Measurements from ENCODE around the gene PADI1.

Gene PADI1

GRCh38 chr1:17184822-17185484 lies 20.0 kb upstream of the PADI1 start:
- no peaks in the 10 kb centered on the region for H3K27me3 ChIP-seq (ENCODE audit: control insufficient read depth, insufficient read depth, low read length)
- TF ChIP-seq CTCF (IDR thresholded peaks at IDR 0.05): no peak

GRCh38 chr1:17185485-17185860 lies 19.5 kb upstream of the PADI1 start:
- TF ChIP-seq CTCF (IDR thresholded peaks at IDR 0.05): no peak
- Histone ChIP-seq H3K27ac (no peak overlapping the region), H2AFZ (no peak overlapping the region), H3K9ac (no peak overlapping the region), H3K36me3 (ENCODE audit: control insufficient read depth, insufficient read depth, low read length) (no peaks in the 10 kb centered on the region), H3K9me3 (ENCODE audit: control insufficient read depth, low read length) (no peaks in the 10 kb centered on the region), H3K79me2 (no peaks in the 10 kb centered on the region), H3K4me3 (ENCODE audit: low read depth, low read length) (no peak overlapping the region), H3K27me3 (ENCODE audit: control insufficient read depth, insufficient read depth, low read length) (no peaks in the 10 kb centered on the region), H3K4me2 (ENCODE audit: low read length) (no peak overlapping the region), H3K4me1 (no peaks in the 10 kb centered on the region)

More at GRCh38 chr1:17184822-17185484, 20.0 kb upstream of the PADI1 start:
- H3K4me1 ChIP-seq: no peaks in the 10 kb centered on the region
- no peak overlapping the region for H3K27ac ChIP-seq
- H3K36me3 ChIP-seq (ENCODE audit: control insufficient read depth, insufficient read depth, low read length): no peaks in the 10 kb centered on the region
- no peak overlapping the region for H2AFZ ChIP-seq
- H3K9me3 ChIP-seq (ENCODE audit: control insufficient read depth, low read length): no peaks in the 10 kb centered on the region
- no peak overlapping the region for H3K4me2 ChIP-seq (ENCODE audit: low read length)
- no peak overlapping the region for H3K4me3 ChIP-seq (ENCODE audit: low read depth, low read length)
- no peaks in the 10 kb centered on the region for H3K79me2 ChIP-seq
- no peak overlapping the region for H3K9ac ChIP-seq

GRCh38 chr1:17186216-17186909 lies 18.6 kb upstream of the PADI1 start:
- Histone ChIP-seq H2AFZ (no peak overlapping the region), H3K4me2 (ENCODE audit: low read length) (no peak overlapping the region), H3K36me3 (ENCODE audit: control insufficient read depth, insufficient read depth, low read length) (no peaks in the 10 kb centered on the region), H3K4me3 (ENCODE audit: low read depth, low read length) (no peak overlapping the region), H3K4me1 (no peaks in the 10 kb centered on the region), H3K79me2 (no peaks in the 10 kb centered on the region), H3K27me3 (ENCODE audit: control insufficient read depth, insufficient read depth, low read length) (no peaks in the 10 kb centered on the region), H3K9me3 (ENCODE audit: control insufficient read depth, low read length) (no peaks in the 10 kb centered on the region), H3K27ac (no peak overlapping the region), H3K9ac (no peak overlapping the region)
- TF ChIP-seq CTCF (IDR thresholded peaks at IDR 0.05): no peak

- Histone ChIP-seq H3K79me2 (no peaks in the 10 kb centered on the region), H3K27me3 (ENCODE audit: control insufficient read depth, insufficient read depth, low read length) (no peaks in the 10 kb centered on the region), H2AFZ (no peak overlapping the region), H3K4me2 (ENCODE audit: low read length) (no peak overlapping the region), H3K4me1 (no peaks in the 10 kb centered on the region), H3K9ac (no peak overlapping the region), H3K4me3 (ENCODE audit: low read depth, low read length) (no peak overlapping the region), H3K36me3 (ENCODE audit: control insufficient read depth, insufficient read depth, low read length) (no peaks in the 10 kb centered on the region), H3K27ac (no peak overlapping the region), H3K9me3 (ENCODE audit: control insufficient read depth, low read length) (no peaks in the 10 kb centered on the region)
- no peak for TF ChIP-seq CTCF (IDR thresholded peaks at IDR 0.05)
Observed at GRCh38 chr1:17187051-17187450, 17.9 kb upstream of the PADI1 start.

- H3K9me3 ChIP-seq (ENCODE audit: control insufficient read depth, low read length): no peaks in the 10 kb centered on the region
- TF ChIP-seq CTCF (IDR thresholded peaks at IDR 0.05): no peak
- H2AFZ ChIP-seq: no peak overlapping the region
- H3K36me3 ChIP-seq (ENCODE audit: control insufficient read depth, insufficient read depth, low read length): no peaks in the 10 kb centered on the region
- H3K4me3 ChIP-seq (ENCODE audit: low read depth, low read length): no peak overlapping the region
- H3K4me1 ChIP-seq: no peaks in the 10 kb centered on the region
- no peak overlapping the region for H3K27ac ChIP-seq
- no peaks in the 10 kb centered on the region for H3K79me2 ChIP-seq
- H3K27me3 ChIP-seq (ENCODE audit: control insufficient read depth, insufficient read depth, low read length): no peaks in the 10 kb centered on the region
- no peak overlapping the region for H3K9ac ChIP-seq
- no peak overlapping the region for H3K4me2 ChIP-seq (ENCODE audit: low read length)
Observed at GRCh38 chr1:17188217-17188616, 16.7 kb upstream of the PADI1 start.
